ENCODE measurements around the gene THSD7B. TPM values are rescaled to one million over a fixed set of nuclear protein-coding genes. Genes with fewer than 3 reads are reported as not detected.
"Not testable (repeated sequence)": the region's sequence is repeated elsewhere in the genome, so short reads cannot be mapped to it uniquely, and the experiment has no call there.

The THSD7B gene
- total RNA-seq, 1 donor from 2014 or later, result 8.1 TPM

DNA sequence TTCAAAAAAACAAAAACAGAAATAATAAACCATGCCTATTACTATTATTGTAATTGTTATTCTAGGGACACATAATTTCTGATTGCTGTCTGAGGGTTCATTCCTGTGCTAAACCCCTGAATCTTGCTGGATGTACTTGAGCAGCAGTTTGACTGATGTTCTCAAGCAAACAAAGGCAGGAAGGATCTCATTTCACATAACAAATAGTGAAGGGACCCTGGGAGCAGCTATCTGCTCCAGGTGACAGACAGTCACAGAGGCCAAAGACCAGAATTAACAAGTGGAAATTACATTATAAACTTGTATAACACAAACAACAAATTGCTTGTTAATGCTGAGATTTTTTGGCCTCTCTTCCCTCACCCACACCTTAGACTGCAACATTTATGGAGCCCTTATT, 284.2 kb downstream of the THSD7B start:
- no peak for DNase-seq

DNA sequence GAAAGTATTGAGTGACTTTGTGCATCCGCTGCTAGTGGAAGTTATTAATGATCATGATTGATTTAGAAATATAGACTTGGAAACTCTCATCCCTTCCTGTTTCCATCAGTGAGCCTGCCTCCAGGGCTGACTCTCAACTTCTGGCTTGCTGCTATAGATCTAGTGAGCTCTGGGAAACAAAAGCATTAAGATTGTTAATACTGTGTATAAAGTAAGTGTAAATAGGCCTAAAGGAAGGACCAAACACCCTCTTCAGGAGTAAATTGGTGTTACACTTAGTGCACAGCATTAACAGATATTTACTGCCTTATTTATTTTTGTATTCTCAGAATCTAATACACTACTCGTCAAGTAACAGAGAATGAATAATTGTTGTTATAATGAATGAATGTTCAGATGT, 285.6 kb downstream of the THSD7B start:
- no peak for DNase-seq

DNA sequence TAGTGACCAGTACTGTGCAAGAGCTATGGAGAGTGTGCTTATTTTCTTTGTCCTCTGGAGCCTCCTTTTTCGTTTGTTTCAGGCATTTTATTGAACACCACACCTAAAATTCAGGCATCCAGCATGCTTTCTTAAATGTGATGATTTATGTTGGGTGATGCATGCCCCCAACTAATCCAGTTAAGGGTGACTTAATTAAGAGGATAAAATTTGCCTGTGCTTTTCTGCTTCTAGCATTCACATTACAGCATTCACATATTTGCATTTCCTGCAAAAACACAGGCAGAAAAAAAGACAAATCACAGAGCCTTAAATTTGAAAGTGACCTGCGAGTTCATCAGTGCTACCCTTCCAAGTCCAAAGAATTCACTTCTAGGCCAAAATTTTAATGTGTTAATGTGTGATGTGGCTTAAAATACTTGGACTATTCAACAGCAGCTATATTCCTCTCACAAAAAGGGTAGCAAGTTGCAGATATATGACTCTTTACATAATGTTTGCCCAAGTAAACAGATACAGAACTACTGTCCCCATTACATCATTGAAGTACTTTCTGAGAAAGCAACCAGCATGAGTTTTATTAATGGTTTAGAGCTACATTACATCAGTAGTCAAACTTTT, 286.5 kb downstream of the THSD7B start:
- no peak for DNase-seq

DNA sequence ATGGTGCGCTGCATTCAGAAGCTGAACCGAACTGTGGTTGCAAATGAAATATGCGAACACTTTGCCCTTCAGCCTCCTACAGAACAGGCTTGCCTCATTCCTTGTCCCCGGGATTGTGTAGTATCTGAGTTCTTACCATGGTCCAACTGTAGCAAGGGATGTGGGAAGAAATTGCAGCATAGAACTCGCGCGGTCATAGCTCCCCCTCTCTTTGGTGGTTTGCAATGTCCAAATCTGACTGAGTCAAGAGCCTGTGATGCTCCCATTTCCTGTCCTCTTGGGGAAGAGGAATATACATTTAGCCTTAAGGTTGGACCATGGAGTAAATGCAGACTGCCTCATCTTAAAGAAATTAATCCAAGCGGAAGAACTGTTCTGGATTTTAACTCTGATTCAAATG, 291.4 kb downstream of the THSD7B start:
- DNase-seq, result no peak

DNA sequence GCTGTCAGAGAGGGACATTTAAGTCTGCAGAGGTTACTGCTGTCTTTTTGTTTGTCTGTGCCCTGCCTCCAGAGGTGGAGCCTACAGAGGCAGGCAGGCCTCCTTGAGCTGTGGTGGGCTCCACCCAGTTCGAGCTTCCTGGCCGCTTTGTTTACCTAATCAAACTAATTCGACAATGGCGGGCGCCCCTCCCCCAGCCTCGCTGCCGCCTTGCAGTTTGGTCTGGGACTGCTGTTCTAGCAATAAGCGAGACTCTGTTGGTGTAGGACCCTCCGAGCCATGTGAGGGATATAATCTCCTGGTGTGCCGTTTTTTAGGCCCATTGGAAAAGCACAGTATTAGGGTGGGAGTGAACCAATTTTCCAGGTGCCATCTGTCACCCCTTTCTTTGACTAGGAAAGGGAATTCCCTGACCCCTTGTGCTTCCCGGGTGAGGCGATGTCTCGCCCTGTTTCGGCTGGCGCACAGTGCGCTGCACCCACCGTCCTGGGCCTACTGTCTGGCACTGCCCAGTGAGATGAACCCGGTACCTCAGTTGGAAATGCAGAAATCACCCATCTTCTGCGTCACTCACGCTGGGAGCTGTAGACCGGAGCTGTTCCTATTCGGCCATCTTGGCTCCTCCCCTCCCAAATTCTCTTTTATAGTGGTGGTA, 310.9 kb downstream of the THSD7B start:
- not testable (repeated sequence) for DNase-seq

DNA sequence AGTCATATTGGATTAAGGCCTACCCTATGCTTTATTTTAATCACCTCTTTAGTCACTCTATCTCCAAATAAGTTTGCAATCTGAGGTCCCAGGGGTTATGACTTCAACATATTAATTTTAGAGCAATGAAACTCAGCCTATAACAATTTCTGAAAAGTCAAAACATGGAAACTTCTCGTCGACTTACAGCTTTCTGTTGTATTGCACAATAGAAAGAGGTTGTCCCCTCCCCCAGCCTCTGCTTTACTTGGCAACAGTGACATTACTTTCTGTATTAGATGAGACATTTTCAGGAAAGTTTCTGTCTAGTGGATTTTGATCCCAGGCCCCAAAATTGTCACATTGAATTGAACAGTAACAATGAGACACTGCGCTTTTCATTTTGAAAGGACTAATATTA, 326.4 kb downstream of the THSD7B start:
- DNase-seq, result no peak

DNA sequence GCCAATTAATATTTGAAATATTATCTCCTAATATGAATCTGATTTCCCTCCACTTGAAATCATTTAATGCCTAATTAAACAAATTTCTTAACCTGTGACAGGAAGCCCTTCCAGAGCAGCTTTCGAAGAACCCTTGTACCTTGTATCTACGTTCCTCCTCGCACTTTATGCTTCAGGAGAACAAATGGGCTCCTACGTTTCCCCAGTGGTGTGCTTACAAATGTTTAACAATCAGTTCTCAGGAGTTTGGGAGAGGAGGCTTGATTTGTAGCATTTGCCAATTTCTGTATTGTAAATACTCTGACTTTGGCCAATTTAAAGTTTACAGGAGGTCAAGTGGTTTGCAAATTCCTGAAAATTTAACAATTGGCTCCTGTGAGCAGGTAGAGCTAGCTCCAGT, 327.8 kb downstream of the THSD7B start:
- DNase-seq, result no peak

DNA sequence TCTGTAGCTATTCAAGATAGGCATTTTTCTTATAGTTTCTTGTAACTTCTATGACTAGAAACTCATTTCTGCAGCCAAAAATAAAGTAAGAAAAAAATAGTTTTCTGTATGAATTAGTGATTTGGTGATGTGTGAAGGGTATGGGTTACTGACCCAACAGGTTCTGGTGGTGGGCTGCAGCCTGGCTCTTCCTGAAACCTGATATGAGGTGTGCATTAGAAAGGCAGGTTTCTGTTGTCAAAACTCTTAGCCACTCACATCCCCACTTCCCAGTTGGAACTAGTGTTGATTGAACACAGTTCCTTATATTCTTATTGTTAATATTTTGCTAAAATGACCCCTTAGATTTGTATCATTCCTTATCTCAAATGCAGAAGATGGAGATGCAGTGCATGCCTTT, 330.8 kb downstream of the THSD7B start:
- no peak for DNase-seq

DNA sequence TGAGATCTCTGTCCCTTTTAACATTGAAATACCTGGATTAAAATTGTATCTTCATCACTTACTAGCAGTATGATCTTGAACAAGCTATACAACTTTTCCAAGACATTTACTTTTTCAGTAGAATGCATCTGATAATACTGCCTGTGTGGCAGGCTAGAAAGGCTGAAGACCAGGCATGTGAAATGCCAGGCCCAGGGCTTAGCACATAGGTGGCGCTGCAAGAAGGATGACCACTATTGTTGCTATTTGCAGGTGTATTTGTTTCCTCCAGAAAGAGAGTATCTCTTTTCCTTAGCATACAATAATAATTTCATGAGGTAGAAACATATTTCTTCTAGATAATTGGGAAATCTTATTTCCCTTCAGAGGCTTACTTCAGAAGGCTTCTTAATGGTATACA, 331.3 kb downstream of the THSD7B start:
- DNase-seq, result no peak

DNA sequence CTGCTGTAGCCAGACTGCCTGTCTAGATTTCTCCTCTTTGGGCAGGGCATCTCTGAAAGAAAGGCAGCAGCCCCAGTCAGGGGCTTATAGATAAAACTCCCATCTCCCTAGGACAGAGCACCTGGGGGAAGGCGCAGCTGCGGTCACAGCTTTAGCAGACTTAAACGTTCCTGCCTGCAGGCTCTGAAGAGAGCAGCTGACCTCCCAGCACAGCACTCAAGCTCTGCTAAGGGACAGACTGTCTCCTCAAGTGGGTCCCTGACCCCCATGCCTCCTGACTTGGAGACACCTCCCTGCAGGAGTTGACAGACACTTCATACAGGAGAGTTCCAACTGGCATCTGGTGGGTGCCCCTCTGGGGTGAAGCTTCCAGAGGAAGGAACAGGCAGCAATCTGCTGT, 336.5 kb downstream of the THSD7B start:
- not testable (repeated sequence) for DNase-seq

DNA sequence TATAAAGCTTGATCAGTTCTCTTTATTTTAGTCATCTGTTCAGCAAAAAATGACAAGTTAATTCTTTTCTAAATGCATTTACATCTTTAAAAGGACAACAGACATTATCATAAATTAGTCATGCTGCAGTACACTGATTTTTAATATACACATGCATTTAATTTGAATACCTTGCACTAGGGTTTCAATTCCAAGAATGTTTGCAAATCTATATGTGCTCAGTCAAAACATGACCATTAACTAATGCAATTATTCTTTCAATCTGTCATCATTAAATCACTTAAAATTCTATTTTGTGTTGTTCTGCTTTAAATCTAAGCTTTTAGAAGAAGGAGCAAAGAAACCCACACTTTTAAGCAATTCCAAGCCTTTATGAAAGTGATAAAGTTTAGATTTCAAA, 342.6 kb downstream of the THSD7B start:
- DNase-seq, result no peak

DNA sequence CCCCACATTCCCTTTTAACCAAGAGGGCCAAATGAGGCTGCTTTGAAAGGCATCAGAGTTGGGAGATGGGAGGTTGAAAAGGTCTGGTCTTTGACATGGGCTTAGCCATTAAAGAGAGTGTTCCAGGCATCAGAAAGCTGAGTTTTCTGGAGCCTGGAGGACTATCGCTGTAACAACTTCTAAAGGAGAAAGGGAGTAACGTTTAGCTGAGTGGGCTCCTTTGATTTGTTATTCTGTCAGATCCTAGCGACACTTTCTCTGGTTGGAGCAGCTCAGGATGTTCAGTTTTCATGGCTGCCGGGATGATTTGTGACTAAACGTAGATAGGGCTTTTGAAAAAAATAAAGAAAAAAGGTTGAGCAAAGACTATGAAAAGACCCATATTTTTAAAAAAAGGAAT, 346.6 kb downstream of the THSD7B start:
- DNase-seq, result no peak

DNA sequence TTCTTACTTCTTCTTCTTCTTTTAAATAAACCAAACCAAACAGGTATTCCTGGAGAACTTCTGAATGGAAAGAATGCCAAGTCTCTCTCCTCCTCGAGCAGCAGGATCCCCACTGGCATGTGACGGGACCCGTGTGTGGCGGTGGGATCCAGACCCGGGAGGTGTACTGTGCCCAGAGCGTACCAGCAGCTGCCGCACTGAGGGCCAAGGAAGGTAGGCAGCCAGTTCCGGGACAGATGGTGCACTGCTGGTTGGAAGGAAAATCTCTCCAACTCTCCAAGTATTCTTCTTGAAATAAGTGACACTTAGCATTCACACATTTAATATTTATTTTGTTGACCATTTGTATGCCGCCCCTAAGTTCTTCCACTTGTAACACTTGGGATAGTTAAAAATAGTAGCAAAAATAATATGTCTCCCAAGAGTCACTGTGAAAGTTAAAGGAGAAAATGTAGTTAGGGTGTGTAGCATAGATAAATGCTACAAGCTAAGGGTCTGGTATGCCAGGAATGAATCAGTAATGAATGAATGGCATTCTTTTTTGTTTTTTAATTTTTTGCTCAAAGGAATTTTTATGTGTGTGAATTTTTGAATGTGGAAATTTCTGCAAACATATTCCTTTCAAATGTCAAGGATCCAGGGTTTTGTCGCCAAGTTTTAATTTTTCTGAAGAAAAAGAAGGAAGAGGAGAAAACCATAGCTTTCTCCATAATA, 349.9 kb downstream of the THSD7B start:
- no peak for DNase-seq

DNA sequence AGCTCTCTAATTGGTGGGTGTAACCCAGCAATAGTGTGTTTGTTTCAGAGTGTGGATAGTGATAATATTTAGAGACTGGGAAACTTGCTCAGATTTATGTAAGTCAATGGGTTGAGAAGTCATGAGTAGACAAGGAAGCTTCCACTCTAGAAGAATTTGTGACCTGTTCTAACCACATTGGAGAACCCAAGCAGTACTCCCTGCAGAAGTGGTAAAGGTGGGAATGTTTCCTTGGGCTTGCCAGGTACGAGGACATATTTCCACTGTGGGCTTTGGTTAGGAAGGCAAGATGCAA, 350.4 kb downstream of the THSD7B start:
- no peak for DNase-seq

DNA sequence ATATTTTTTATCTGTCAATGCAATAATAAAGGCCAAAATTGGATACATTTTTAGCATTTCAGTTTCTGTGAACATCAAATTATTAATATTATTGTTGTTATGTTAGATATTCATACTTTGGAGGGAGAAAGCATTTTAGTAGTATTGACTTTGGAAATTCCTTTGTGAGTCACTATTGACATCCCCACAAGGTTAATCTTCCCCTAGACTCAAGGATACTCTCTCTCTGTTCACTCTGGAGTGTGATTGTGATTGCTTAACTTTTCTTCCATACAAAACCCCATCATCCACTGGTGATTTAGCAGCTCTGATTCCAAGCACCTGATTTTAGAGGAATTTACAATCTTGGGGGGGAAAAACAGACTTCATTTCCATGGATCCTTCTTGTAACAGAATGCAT, 352.0 kb downstream of the THSD7B start:
- no peak for DNase-seq

DNA sequence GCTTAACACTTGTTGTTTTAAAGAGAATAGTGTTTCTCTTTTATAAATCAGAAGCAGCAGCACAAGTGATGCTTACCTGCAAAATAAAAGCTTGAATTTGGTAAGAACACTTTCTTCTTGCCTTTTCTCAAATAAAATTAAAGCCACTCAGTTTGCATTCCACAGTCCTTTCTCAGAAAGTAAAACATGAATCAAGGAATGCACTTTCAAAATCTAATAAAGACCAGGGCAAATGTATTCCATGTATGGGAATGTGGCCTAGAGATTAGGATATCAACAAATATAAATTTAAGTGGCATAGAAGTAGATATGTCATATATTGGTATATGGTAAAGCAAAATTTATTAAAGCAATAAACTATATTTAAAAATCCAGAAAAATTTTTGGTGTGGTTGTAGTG, 352.8 kb downstream of the THSD7B start:
- DNase-seq, result no peak

DNA sequence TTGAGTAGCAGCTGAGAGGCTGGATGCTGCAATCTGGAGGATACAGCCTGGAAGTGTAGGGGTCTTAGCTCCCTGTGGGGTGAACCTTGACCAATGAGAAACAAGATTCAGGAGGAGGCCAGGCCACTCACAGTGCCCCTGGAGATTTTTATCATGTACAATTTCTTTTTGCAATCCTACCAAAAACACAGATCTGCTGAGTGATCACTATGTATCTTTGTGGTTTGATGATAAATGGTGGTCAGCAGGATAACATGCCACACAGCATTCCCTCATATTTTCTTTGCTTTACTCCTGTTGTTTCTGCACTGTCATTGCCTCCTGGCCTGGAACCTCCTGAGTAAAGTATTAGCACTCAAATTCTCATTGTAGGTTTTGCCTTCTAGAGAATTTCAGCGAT, 357.9 kb downstream of the THSD7B start:
- DNase-seq, result no peak

DNA sequence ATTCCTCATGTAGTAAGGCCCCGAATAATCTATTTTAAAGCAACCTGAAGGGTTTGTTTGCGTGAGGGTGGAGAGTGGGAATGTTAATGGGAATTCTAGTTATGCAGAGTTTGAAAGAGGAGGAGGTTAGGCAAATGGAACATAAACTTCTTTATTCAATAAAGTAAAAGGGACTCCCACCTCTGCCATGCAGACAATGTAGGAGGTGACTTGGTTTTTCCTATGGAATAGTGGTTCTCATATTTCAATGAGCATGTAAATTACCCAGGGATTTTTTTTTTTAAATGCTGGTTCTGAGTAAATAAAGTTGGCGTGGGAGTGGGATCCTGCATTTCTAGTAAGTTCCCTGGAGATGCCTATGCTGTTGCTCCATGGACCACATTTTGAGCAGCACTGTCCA, 367.9 kb downstream of the THSD7B start:
- DNase-seq, result no peak

DNA sequence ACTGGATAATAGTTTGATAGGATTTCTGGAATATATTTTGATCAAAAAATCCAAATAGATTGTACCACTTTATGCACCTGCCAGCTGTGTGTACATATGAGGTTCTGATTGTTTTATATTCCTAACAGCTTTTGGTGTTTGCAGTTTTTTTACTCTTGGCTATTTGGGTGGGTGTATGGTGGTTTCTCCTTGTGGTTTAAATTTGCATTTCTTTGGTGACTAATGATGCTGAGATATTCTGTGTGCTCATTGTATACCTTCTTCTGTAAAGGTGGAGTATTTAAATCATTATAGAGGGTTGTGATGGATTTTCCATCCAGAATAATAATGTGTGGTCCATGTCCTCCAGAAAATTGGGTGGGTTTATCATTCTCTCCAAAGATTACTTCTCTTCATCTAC, 372.9 kb downstream of the THSD7B start:
- no peak for DNase-seq

DNA sequence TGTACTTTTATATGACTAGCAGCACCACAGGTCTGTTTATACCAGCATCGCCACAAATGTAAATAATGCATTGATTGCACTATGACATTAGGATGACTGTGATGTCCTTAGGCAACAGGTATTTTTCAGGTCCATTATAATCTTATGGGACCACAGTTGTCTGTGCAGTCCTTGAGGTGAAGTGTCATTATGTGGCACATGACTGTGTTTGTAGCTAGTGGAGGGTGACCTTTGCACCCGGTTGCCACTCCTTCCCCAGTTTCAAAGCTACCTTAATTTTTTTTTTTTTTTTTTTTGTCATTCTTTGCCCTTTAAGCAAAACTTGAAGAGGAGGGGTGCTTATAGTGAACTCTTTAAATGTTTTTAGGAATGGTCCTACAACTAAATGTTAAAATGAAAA, 386.4 kb downstream of the THSD7B start:
- no peak for DNase-seq

DNA sequence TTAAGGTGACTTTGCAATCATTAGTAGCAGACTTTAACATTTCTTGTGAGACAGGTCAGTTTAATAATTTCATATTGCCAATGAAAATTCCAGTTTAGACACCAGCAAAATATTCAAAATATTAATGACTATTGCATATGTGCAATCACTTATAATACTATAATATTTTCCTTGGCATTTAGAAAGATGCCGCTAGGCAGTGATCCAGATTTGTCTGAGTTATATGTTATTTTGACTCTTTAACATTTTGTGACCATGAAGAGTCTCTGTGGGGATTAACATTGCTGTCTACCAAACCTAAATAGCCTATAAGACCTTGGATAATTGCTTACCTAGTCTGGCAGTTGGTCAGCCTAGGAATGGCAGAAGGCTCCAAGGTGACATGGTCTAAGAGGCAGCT, 389.6 kb downstream of the THSD7B start:
- DNase-seq, result no peak

DNA sequence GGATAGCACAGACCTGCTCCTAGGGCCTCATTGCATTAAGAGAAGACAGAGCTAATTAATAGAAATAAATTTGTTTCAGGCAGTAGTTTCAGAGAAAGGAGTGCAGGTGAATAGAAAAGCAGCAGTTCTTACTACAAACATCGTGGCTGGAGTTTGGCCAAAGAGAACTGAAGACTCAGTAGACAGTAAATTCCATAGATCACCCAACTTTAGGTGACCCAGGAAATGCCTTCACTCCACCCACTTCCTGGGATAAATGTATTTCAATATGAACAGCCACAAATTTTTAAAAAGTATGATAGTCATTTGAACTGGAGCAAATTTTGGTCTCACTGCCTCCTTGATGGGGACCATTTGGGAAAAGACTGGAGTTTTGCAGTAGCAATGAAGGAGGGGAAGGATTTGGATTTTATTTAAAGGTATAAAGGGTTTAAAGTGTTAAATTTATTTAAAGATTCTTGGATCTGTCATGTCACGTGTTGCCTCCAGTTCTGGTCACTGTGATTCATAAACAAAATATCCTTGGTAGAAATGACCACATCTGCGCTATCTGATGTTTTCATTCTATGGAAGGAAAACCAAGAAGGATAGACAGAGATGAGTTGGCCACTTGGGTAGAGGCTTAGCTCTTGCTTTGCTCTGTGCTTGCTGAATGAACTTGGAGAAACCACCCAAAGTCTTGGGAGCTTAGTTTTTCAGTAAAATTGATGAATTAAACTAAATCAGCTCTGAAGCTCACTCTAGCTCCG, 390.2 kb downstream of the THSD7B start:
- DNase-seq, result no peak

DNA sequence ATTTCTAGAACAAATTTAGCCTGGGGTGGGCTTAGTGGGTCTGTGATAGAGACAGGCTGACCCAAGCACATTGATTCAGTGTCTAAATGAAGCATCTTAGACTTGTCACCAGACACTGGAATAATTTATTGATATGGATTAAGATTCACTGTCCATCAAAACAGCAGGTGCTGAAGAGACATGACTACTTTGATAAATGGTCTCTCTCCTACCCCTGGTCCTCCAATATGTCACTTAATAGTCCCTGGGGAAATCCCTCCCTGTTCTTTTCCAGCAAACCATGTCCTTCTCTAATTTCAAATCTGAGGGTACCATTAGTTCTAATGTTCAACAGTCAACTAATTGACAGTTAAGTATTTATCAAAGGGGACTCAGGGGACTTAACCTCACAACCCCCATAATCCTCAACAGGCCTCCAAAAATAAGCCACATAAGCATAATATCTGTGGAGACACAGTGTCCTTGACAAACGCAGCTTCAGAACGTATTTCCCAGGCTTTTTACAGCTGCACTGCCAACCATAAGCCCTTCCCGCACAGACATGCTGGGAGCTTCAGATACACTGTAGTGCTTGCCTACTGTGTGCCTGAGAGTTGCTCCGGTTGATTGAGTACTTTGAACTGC, 391.0 kb downstream of the THSD7B start:
- no peak for DNase-seq

Data from skin of body (tissue), 2 donors.